Fibroblast of skin of left biceps (primary cell): ENCODE measurements around the gene MRPL10.

Experiments used
- DNase-seq, 2 experiments: peaks; one replicate each; pipeline ENCODE4 v3.0.0-alpha.2; 2013; ENCODE audit warnings: low read depth in 2 of 2

Gene MRPL10

GRCh38 chr17:47840001-47840741, 8.8 kb upstream of the MRPL10 start:
- no peak for DNase-seq

GRCh38 chr17:47839071-47839470, 7.7 kb upstream of the MRPL10 start:
- no peak for DNase-seq

- DNase-seq: no peak
Measured at GRCh38 chr17:47838636-47839035, 7.3 kb upstream of the MRPL10 start.

- no peak for DNase-seq
Measured at GRCh38 chr17:47837401-47838039, 6.2 kb upstream of the MRPL10 start.

GRCh38 chr17:47836601-47837000, 5.3 kb upstream of the MRPL10 start:
- DNase-seq: no peak

GRCh38 chr17:47834756-47835155, 3.4 kb upstream of the MRPL10 start:
- no peak for DNase-seq

GRCh38 chr17:47831934-47832327, 590 bp upstream of the MRPL10 start:
- no peak for DNase-seq

GRCh38 chr17:47830396-47831002, 842 bp downstream of the MRPL10 start:
- DNase-seq: no peak

GRCh38 chr17:47829870-47830269, 1.5 kb downstream of the MRPL10 start:
- DNase-seq: no peak

- DNase-seq: no peak
Measured at GRCh38 chr17:47823519-47823918, 7.8 kb downstream of the MRPL10 start.

- no peak for DNase-seq
Measured at GRCh38 chr17:47822785-47823184, 8.6 kb downstream of the MRPL10 start.

- peak; percentile 36 to 43 for DNase-seq
Measured at GRCh38 chr17:47821424-47822391, 9.6 kb downstream of the MRPL10 start, which contains the start of gene OSBPL7. TSS of gene OSBPL7 (minus strand) at chr17:47821794. CDS start at chr17:47820278, 1,516 bp downstream.

GRCh38 chr17:47821031-47821423, 10.3 kb downstream of the MRPL10 start:
- no peak for DNase-seq

GRCh38 chr17:47820033-47820789, 11.1 kb downstream of the MRPL10 start:
- no peak for DNase-seq

- no peak for DNase-seq
Measured at GRCh38 chr17:47819475-47819874, 11.9 kb downstream of the MRPL10 start.

- no peak for DNase-seq
Measured at GRCh38 chr17:47818002-47818695, 13.2 kb downstream of the MRPL10 start.

GRCh38 chr17:47816947-47817346, 14.4 kb downstream of the MRPL10 start:
- DNase-seq: no peak

- DNase-seq: no peak
Measured at GRCh38 chr17:47816111-47816735, 15.1 kb downstream of the MRPL10 start.

- DNase-seq: no peak
Measured at GRCh38 chr17:47815106-47815918, 16.0 kb downstream of the MRPL10 start.
